Measurements from ENCODE around the gene MBD3L5.
A peak's percentile ranks its signal among the peaks of the same experiment; 100 is the strongest.
"Not testable (repeated sequence)": the region's sequence is repeated elsewhere in the genome, so short reads cannot be mapped to it uniquely, and the experiment has no call there.

MBD3L5 gene

DNA sequence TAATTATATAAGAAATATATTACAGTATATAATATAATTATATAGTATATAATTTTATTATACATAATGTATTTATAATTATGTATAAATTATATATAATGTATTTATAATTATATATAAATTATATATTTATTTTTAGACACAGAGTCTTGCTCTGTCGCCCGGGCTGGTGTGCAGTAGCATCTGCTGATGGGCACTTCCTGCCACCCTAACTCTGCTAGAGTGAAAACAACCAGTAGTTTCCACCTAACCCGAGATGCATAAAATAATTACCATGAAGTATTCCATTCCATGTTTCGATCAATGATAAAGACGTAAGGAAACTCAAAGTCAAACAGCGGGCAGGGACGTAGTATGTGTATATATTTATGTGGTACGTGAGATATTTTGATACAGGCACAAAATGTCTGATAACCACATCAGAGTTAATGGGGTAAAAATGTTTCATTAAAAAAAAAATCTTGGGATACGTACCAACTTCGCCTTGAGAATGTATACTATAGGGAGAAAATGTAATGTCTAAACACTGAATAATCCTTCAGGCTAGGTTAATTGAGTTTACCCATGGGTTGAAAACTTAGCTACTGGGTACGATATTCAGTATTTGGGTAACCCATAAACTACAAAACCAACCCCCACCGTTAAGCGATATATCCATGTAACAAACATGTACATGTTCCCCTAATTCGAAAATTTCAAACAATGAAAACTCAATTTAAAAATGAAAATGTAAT lies 24.4 kb downstream of the MBD3L5 start:
- FAIRE-seq: not testable (repeated sequence)

DNA sequence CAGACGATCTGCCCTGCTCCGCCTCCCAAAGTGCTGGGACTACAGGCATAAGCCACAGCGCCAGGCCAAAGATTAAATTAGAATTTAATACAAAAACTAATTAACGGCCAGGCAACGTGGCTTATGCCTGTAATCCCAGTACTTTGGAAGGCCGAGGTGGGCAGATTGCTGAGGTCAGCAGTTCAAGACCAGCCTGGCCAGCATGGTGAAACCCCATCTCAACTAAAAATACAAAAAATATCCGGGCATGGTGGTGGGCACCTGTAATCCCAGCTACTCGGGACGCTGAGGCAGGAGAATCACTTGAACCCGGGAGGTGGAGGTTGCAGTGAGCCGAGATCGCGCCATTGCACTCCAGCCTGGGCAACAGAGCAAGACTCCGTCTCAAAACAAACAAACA lies 25.3 kb downstream of the MBD3L5 start:
- FAIRE-seq: not testable (repeated sequence)

DNA sequence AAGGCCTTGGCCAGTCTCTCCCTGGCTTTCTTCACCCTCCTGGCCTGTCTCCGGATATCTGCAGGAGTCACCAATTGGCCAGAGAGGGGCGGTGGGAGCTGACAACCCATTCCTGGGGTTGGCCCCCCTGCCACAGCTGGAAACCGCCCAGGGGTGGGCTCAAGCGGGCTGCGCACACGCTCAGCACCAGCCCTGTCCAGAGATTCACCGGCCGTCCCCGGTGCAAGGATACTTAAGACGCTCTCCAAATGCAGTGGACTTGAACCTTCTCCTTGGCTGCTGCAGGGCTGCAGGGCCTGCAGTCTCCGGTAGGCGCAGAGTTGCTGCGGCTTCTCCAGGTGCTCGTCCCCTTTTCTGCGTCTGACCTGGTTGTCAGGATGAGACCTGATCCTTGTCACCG lies 26.0 kb downstream of the MBD3L5 start:
- FAIRE-seq: not testable (repeated sequence)

DNA sequence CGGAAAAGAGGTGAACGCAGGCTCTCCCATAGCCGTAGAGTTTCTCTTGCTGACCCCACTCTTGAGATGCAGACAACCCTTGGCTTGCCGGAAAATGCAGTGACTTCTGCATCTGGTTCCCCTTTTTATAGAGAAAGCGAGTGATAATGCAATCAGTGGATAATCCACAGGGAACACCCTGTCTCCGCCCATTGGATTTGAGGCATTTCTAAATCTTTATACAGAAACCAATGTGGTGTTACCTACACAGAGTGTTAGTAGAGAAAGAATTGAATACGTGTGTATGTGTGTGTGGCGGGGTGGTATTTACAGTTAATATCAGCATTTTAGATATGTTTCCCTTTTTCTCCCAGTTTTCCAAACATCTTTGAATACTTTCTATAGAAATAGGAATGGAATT lies 28.2 kb downstream of the MBD3L5 start, which contains the start of gene MBD3L3:
MBD3L3 (minus strand) TSS at position 101 of the 400 bp plus-strand sequence; CDS start at position 30, 71 bp downstream.
- not testable (repeated sequence) for FAIRE-seq

DNA sequence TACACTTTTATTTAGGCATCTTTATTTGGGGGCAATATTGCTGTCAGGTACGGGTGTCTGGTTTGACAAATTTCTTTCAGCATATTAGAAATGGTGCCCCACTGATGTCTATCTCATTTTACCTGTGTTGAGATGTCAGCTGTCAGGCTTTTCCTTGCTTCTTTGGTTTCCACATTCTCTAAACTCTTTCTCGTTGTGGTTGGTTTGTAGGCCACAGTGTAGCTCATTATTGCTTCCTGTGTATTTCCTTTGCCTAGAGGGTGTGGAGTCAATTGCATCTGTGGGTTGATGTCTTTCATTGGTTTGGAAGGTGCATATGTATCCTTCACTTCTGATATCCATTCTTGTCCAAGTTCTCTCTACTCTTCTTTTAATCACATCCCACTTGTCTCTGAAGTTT lies 29.6 kb downstream of the MBD3L5 start:
- FAIRE-seq: not testable (repeated sequence)

DNA sequence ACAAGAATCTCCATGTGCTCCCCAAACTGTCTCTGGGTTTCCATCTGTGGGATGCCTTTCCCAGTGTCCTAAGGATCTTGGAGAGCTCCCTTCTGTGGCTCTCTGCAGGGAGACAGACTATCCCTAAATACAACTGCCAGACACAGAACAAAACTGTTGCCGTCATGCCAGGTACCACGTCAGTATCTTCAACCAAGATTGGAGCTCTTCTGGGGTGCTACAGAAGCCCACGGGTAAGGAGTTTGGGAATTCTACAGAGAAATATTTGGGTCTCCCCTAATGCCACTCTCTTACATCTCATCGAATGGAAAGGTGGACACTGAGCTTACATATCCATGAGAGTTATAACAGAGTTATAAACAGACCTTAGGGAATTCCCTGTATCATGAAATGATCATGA lies 33.0 kb downstream of the MBD3L5 start:
- FAIRE-seq: no peak

DNA sequence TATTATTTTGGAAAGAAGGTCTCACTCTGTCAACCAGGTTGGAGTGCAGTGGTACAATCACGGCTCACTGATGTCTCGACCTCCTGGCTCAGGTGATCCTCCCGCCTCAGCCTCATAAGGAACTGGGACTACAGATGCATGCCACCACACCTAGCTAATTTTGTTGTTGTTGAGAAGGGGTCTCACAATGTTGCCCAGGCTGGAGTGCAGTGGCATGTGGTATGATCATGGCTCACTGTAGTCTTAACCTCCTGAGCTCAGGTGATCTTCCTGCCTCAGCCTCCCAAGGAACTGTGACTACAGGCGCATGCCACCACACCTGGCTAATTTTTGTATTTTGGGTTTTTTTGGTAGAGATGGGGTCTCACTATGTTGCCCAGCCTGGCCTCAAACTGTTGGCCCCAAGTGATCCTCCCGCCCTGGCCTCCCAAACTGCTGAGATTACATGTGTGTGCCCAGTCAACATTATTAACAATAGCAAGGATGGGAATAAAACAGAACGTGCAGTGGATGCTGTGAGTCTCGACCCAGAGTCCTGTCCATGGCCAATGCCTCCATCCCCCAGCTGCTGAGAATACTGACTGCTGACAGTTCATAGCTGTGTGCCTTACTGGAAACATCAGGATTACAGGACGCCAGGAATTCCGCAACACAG lies 33.5 kb downstream of the MBD3L5 start:
- FAIRE-seq: no peak

DNA sequence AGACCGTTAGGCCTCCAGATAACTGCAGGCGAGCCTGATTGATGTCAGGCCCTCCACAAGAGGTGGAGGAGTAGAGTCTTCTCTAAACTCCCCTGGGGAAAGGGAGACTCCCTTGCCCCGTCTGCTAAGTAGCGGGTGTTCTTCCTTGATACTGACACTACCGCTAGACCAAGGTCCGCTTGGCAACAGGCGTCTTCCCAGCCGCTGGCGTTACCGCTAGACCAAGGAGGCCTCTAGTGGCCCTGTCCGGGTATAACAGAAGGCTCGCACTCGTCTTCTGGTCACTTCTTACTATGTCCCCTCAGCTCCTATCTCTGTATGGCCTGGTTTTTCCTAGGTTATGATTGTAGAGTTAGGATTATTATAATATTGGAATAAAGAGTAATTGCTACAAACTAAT lies 36.7 kb downstream of the MBD3L5 start:
- peak; percentile 26 for FAIRE-seq

DNA sequence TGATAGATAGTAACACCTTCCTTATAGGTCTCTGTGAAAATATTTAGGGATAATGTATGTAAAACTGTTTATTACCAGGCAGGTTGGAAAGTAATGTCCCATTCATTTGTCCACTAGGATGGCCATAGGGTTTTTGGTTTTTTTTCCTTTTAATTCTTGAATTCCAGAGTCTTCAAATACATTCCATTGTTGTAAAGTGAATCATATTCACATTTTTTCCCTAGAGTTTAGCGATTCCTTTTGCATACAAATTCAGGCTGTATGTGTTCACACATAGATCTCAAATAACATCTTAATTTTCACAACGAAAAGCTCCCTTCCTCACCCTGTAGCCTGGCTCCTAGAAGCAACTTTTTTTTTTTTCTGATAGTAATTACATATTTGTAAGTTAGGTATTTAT lies 37.3 kb downstream of the MBD3L5 start:
- no peak for FAIRE-seq

DNA sequence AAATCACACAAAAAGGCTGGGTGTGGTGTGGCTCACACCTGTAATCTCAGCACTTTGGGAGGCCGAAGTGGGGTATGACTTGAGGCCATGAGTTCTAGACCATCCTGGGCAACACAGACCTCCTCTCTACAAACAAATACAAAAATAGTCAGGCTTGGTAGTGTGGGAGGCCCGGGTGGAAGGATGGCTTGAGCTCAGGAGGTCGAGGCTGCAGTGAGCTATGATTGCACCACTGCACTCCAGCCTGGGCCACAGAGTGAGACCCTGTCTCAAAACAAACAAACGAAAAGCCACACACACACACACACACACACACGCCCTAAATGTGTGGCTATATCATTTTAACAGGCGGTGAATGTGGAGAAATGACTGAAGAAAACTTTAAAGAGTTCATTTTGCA lies 38.2 kb downstream of the MBD3L5 start:
- no peak for FAIRE-seq

DNA sequence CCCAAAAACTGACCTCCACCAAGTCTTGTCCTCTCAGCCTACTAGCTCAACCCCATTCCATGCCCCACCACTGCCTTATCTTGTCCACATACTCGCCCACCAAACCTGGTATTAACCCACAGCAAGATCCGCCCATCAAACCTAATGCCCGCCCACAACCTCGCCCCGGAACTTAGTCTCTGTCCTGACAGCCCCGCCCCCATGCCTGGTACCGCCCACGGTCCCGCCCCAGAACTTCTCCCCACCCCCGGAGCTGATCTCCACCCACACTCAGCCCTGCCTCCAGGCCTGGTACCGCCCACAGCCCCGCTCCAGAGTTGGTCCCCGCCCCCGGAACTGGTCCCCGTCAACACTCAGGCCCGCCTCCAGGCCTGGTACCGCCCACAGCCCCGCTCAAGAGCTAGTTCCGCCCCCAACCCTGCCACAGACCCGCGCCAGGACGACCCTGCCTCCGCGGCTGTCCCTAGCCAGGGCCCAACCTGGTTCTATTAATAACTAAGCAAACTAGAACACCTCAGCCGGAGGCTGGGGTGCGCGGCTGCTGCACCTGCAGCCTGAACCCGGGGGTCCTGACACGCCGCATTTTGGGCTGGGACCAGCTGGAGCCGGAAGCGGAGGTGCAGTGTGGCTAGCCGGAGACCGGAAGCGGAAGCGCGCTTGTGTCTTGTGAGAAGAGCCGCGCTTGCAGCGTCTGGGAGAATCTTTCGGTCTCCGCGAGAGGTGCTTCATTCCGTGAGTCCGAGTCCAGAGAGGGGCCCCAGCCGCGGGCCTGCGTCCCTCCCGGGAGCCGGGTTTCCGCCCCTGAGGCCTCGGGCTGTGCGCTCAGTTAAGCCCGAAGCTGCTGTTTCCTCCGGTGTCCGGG lies 38.9 kb downstream of the MBD3L5 start, which contains the start of gene ZNF557:
ZNF557 (plus strand) TSS at position 662 of the 862 bp plus-strand sequence. CDS start 5,372 bp downstream, outside the sequence.
- no peak for FAIRE-seq

DNA sequence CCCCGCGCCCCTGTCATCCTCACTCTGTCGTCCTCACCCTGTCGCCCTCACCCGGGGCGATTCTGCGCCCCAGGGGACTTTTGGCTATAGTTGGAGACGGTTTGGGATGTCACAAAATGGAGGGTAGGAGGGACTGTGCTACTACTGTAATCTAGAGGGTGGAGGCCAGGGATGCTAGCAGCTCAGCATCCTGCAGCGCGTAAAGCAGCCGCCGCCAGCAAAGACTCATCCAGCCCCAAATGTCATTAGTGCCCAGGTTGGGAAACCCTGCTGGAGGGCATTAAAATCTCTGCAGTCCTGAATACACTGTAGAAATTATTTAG lies 39.5 kb downstream of the MBD3L5 start:
- no peak for FAIRE-seq

DNA sequence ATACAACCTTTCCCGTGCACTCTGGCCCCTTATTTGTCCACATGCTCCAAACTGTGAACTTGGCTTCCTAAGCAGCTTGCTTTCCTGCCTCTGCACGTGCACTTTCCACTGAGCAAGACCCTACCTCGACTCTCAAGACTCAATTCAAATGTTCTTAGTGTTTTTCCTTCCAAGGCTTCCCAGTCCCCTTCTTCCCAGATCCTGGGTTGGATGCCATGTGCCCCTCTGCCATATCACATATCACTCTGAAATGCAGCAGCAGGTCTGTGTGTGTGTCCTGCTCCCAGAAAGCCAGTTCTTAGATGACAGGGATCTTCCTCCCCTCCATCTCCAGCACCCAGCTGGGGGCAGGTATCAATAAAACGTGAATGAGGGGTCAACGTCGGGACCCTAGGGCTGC lies 42.2 kb downstream of the MBD3L5 start:
- no peak for FAIRE-seq

DNA sequence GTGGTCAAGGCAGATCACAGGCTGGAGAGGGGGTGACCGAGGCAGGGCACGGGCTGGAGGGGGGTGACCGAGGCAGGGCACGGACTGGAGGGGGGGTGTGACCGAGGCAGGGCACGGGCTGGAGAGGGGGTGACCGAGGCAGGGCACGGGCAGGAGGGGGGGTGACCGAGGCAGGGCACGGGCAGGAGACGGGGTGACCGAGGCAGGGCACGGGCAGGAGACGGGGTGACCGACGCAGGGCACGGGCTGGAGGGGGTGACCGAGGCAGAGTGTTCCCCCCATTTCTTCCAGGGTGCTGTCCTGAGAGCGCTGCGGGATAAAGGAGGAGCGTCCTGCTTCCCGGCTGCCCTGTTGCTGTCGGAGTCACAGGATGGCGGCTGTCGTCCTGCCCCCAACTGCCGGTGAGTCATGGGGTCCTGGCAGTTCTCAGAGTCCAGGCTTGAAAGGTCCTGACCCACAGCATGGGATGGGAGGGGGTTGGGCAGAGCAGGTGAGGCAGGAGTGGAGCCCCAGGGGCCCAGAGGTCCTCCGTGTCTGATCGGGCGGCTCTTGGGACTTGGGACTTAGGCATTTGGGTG lies 44.4 kb downstream of the MBD3L5 start:
- FAIRE-seq: no peak

DNA sequence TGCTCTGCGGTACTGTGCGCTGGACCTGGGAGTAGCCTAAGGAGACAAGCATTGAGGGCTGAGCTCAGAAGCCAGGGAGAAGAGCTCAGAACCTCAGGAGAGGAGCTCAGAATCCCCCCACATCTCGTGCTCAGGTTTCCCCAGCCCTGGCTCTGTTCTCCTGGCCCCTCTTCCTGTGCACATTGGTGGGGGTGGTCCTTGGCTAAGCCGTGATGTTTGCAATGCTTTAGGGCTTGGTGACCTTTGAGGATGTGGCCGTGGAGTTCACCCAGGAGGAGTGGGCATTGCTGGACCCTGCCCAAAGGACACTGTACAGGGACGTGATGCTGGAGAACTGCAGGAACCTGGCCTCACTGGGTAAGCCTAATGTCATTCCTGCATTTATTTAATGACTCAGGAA lies 45.8 kb downstream of the MBD3L5 start:
- FAIRE-seq: no peak

DNA sequence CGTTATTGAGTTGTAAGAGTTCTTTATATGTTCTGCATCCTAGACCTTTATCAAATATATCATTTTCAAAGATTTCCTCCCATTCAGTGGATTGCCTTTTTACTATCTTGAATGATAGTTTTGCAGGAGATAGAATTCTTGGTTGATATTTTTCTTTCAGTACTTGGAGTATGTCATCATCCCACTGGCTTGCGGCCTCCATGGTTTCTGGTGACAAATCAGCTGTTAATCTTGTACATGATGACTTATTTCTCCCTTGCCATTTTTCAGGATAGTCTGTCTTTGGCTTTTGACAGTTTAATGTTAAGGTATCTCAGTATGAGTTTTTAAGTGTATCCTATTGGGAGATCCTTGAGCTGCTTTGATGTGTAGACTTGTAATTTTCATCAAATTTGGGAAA lies 47.6 kb downstream of the MBD3L5 start:
- no peak for FAIRE-seq

Measured in TTC549 (cell line).